Sigmoid colon (tissue), 3 donors: ENCODE data around the gene SETBP1.

Experiments
- CTCF ChIP-seq, 4 experiments: fragments of 450-650 bp in 3 of 4; fragments of 200-600 bp in 1 of 4; IDR thresholded peaks; one replicate each; pipeline ENCODE4 v1.5.1; 2016 to 2019; ENCODE audit warnings: antibody characterized with exemption in 4 of 4, mild to moderate bottlenecking in 3 of 4, moderate library complexity in 2 of 4
- POLR2A ChIP-seq, 2 donors: fragments of 450-650 bp; IDR thresholded peaks; one replicate each; pipeline ENCODE4 v1.6.1; 2016; ENCODE audit warnings: antibody characterized with exemption in 2 of 2, mild to moderate bottlenecking in 2 of 2, moderate library complexity in 2 of 2

GRCh38 chr18:44697315-44697714 lies 16.6 kb downstream of the SETBP1 start:
- TF ChIP-seq POLR2A (IDR thresholded peaks at IDR 0.05) (no peak), CTCF (IDR thresholded peaks at IDR 0.05) (no peak)
